NB4 (cell line): ENCODE results near the gene RNASEH2C.

Experiments
- MYC ChIP-seq: IDR thresholded peaks from 2 replicates; pipeline ENCODE4 v1.6.1; 2011; ENCODE audit warnings: low read depth, low read length
- POLR2A ChIP-seq: IDR thresholded peaks from 2 replicates; pipeline ENCODE4 v1.6.1; 2011; ENCODE audit warnings: mild to moderate bottlenecking; ENCODE audit not compliant: insufficient read length; ENCODE audit errors: extremely low read depth
- TF ChIP-seq, protein P1 (sequence below): IDR thresholded peaks from one replicate; pipeline ENCODE4 v1.5.1; 2012; ENCODE audit warnings: low read depth, low read length

DNA sequence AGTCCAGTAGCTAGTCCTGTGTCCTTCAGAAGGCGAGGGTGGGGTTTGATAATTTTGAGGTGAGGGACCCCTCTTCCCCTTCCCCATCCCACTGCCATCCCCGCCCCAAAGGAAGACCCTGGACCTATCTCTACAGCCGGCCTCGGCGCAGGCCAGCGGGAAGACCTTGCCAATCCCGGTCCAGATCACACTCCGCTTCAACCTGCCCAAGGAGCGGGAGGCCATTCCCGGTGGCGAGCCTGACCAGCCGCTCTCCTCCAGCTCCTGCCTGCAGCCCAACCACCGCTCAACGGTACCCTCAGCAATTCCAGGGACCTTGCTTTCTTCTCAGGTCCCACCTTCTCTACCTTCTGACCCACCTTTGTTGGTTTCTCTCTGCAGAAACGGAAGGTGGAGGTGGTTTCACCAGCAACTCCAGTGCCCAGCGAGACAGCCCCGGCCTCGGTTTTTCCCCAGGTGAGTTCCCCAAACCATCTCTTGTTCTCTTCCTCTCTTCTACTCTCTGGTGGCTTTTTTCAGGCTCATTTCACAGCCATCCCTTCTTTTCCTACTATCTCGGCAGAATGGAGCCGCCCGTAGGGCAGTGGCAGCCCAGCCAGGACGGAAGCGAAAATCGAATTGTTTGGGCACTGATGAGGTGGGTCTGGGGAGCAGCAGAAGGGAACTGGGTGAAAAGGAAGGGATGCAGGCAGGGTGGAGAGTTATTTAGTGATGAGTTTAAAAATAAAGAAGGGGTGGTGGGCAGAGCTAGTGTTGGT, 7.2 kb downstream of the RNASEH2C start:
- TF ChIP-seq, protein P1, sequence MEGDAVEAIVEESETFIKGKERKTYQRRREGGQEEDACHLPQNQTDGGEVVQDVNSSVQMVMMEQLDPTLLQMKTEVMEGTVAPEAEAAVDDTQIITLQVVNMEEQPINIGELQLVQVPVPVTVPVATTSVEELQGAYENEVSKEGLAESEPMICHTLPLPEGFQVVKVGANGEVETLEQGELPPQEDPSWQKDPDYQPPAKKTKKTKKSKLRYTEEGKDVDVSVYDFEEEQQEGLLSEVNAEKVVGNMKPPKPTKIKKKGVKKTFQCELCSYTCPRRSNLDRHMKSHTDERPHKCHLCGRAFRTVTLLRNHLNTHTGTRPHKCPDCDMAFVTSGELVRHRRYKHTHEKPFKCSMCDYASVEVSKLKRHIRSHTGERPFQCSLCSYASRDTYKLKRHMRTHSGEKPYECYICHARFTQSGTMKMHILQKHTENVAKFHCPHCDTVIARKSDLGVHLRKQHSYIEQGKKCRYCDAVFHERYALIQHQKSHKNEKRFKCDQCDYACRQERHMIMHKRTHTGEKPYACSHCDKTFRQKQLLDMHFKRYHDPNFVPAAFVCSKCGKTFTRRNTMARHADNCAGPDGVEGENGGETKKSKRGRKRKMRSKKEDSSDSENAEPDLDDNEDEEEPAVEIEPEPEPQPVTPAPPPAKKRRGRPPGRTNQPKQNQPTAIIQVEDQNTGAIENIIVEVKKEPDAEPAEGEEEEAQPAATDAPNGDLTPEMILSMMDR: no peak
- TF ChIP-seq MYC (no peak), POLR2A (no peak)
